Fibroblast of pulmonary artery (primary cell): ENCODE data around the gene PTPRM.

Source experiments
- DNase-seq: peaks from one replicate; pipeline ENCODE4 v3.0.0-alpha.2; 2010; ENCODE audit warnings: low read depth
- H3K4me3 ChIP-seq: replicated peaks from 2 replicates; pipeline ENCODE4 v1.5.1; 2011; ENCODE audit warnings: low read depth, mild to moderate bottlenecking, control low read depth, low read length, moderate library complexity
- CTCF ChIP-seq: IDR thresholded peaks from 2 replicates; pipeline ENCODE4 v1.5.1; 2011; ENCODE audit warnings: mild to moderate bottlenecking, control low read depth, low read length, inconsistent platforms; ENCODE audit errors: missing control alignments

Gene PTPRM

GRCh38 chr18:8333961-8334360, 766.8 kb downstream of the PTPRM start:
- no peak for DNase-seq
- TF ChIP-seq CTCF, result no peak
- no peak overlapping the region for H3K4me3 ChIP-seq

GRCh38 chr18:8337211-8337610, 770.1 kb downstream of the PTPRM start:
- TF ChIP-seq CTCF, result no peak
- H3K4me3 ChIP-seq, result no peak overlapping the region
- peak; percentile 1 for DNase-seq

GRCh38 chr18:8339210-8339609, 772.1 kb downstream of the PTPRM start:
- DNase-seq, result no peak
- TF ChIP-seq CTCF, result no peak
- no peak overlapping the region for H3K4me3 ChIP-seq

- DNase-seq, result no peak
- H3K4me3 ChIP-seq, result no peak overlapping the region
- no peak for TF ChIP-seq CTCF
These were observed 772.8 kb downstream of the PTPRM start for GRCh38 chr18:8339952-8340351.

GRCh38 chr18:8341481-8342230, 774.5 kb downstream of the PTPRM start:
- peak; percentile 75 for DNase-seq
- no peak for TF ChIP-seq CTCF
- no peak overlapping the region for H3K4me3 ChIP-seq

GRCh38 chr18:8348051-8348720, 781.1 kb downstream of the PTPRM start:
- no peak overlapping the region for H3K4me3 ChIP-seq
- TF ChIP-seq CTCF, result no peak
- no peak for DNase-seq
